Activated naive CD8-positive, alpha-beta T cell (primary cell): ENCODE results near the gene PLA2G4B.
A peak's percentile ranks its signal among the peaks of the same experiment; 100 is the strongest.
"Not testable (repeated sequence)": the region's sequence is repeated elsewhere in the genome, so short reads cannot be mapped to it uniquely, and the experiment has no call there.

ENCODE experiments used
- H3K27ac Mint-ChIP-seq: one replicate; pipeline ENCODE4 v1.8.0; 2021; ENCODE audit warnings: mixed read lengths
- H3K27me3 Mint-ChIP-seq: one replicate; pipeline ENCODE4 v1.8.0; 2021; ENCODE audit warnings: mixed read lengths
- H3K36me3 Mint-ChIP-seq: one replicate; pipeline ENCODE4 v1.8.0; 2021; ENCODE audit warnings: mixed read lengths
- H3K4me1 Mint-ChIP-seq: one replicate; pipeline ENCODE4 v1.8.0; 2021; ENCODE audit warnings: low read depth, mixed read lengths
- H3K4me3 Mint-ChIP-seq: one replicate; pipeline ENCODE4 v1.8.0; 2021; ENCODE audit warnings: mild to moderate bottlenecking, mixed read lengths
- H3K9me3 Mint-ChIP-seq: one replicate; pipeline ENCODE4 v1.8.0; 2021; ENCODE audit warnings: low read depth, mixed read lengths

Gene PLA2G4B

DNA sequence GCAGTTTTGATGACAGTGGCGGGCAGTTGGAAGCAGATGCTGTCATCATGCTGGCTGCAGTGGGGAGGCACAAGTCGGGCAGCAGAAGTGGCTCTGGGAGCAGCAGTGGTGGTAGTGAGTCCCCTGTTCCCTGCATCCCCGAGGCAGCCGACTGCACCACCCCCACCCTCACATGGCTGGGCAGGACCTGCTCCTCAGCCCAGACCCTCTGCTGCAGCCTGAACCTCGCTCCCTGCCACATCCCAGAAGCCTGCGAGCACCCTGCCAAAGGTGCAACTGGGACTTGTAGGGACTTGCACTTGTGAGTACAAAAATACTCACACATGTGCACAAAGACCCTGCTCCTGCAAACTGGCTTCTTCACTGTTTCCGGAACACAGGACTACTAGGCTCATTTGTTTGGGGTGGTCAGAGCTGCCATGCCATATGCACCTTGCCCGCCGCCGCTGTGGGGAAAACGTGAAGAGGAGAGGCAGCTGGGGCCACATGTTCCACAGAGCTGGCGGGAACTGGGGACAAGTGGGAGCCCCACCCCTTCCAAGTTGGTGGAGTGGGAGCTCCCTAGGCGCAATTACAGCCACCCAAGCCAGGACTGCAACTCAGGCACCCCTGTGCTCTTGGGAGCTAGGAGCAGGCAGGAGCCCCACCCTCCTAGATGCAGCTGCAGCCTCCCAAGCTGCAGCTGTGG lies 8.5 kb upstream of the PLA2G4B start:
- Mint-ChIP-seq H3K27me3 (no peaks in the 10 kb centered on the region), H3K9me3 (no peaks in the 10 kb centered on the region), H3K4me1 (peaks cover 55% of the 10 kb centered on the region), H3K4me3 (peak overlapping the region; percentile 2), H3K36me3 (no peaks in the 10 kb centered on the region), H3K27ac (no peak overlapping the region)

DNA sequence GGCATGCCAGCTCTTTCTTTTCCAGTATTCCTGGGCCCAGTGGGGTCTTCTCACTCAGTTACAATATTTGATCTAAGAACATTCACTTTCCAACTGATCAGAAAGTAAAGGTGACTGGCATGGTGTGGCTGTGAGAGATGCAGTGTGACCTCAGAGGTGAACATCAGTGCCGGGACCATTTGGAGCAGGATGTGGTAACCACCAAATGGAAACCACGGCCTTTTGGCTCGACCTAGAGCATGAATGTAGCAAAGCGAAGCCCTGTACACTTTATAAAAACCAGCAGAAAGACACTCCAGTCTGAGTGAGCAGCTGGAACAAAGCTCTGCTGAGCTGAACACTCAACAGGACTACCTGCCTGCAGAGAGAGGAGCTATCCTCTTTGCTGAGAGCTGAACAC lies 7.4 kb upstream of the PLA2G4B start:
- H3K9me3 Mint-ChIP-seq = not testable (repeated sequence)
- Mint-ChIP-seq H3K4me1 (peaks cover 59% of the 10 kb centered on the region), H3K27ac (peak overlapping the region; percentile 28)

DNA sequence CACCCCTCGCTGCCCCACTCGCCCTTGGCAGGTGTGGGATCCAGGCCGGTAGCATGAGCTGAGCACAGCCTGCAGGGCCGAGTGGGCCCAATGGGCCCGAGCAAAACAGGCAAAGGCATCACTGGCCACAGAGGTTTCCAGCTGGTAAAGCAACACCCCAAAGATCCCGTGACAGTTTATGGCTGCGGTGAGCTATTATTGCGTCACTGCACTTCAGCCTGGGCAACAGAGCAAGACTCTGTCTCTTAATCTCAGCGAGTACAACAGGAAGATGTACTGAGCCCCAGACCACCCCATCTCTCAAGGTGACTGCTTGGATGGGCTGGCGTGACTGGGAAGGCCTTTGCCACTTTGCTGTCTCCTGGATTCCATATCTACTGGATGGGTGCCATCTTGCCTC lies 6.4 kb upstream of the PLA2G4B start:
- H3K27me3 Mint-ChIP-seq = no peaks in the 10 kb centered on the region
- peaks cover under 1% of the 10 kb centered on the region for H3K36me3 Mint-ChIP-seq
- no peaks in the 10 kb centered on the region for H3K9me3 Mint-ChIP-seq
- peaks cover 56% of the 10 kb centered on the region for H3K4me1 Mint-ChIP-seq
- no peak overlapping the region for H3K4me3 Mint-ChIP-seq
- H3K27ac Mint-ChIP-seq = no peak overlapping the region

More for the DNA sequence above, 7.4 kb upstream of the PLA2G4B start:
- not testable (repeated sequence) for H3K36me3 Mint-ChIP-seq, H3K27me3 Mint-ChIP-seq
- peak overlapping the region; percentile 38 for H3K4me3 Mint-ChIP-seq

DNA sequence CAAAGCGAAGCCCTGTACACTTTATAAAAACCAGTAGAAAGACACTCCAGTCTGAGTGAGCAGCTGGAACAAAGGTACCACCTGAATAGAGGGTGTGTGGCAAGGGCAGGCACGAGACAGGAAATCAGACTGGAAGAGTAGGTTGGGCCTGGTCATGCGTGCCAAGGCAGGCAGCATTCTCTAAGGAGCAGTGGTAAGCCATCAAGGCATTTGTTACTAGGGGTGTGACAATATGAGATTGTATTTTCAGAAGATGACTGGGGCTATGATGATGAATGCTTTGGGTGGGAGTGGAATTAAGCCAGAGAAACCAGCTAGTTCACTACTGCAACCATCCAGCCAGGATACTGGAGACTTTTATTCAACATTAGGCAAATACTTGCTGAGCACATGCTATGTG lies 5.8 kb upstream of the PLA2G4B start:
- no peaks in the 10 kb centered on the region for H3K9me3 Mint-ChIP-seq

DNA sequence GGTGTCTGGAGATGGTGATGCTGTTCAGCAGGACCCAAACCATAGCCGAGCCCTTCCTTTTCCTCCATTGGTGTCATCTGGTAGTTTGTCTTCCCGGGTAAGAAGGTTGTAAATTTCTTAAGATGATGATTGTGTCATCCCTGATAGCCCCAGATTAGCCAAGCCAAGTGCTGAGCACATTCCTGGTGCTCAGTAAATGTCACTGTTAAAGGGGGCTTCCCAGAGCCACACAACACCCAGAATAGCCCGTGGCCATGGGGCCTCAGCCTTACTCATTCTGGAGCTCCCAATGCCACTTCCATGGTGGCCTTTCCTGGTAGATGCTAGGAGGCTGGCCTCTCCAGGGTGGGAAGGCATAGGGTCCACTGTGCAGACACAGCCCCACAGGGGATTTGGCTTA lies 4.6 kb upstream of the PLA2G4B start:
- no peak overlapping the region for H3K4me3 Mint-ChIP-seq
- no peak overlapping the region for H3K27ac Mint-ChIP-seq
- H3K27me3 Mint-ChIP-seq = no peaks in the 10 kb centered on the region
- H3K36me3 Mint-ChIP-seq = peaks cover 3% of the 10 kb centered on the region
- H3K9me3 Mint-ChIP-seq = no peaks in the 10 kb centered on the region
- H3K4me1 Mint-ChIP-seq = peaks cover 43% of the 10 kb centered on the region

More for the DNA sequence above, 5.8 kb upstream of the PLA2G4B start:
- Mint-ChIP-seq H3K4me3 (no peak overlapping the region), H3K27me3 (no peaks in the 10 kb centered on the region), H3K36me3 (peaks cover 3% of the 10 kb centered on the region), H3K27ac (peak overlapping the region; percentile 72), H3K4me1 (peaks cover 52% of the 10 kb centered on the region)

DNA sequence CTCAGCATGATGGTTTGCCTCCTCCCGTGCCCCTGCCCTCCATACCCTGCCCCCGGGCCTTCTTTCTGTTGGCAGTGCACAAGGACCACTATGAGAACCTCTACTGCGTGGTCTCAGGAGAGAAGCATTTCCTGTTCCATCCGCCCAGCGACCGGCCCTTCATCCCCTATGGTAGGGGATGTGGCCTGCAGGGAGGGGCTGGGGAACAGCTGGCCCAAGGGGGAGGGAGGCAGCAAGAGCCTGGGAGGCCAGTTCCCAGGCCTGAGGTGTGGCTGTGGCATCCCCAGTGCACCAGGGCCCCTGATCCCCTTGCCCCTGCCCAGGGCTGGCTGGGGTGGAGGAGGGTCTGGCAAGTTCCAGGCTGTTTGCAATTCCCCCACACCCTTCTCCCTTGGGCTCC lies 2.6 kb upstream of the PLA2G4B start:
- Mint-ChIP-seq H3K36me3 (peaks cover 3% of the 10 kb centered on the region), H3K4me1 (peaks cover 34% of the 10 kb centered on the region), H3K27ac (no peak overlapping the region)

DNA sequence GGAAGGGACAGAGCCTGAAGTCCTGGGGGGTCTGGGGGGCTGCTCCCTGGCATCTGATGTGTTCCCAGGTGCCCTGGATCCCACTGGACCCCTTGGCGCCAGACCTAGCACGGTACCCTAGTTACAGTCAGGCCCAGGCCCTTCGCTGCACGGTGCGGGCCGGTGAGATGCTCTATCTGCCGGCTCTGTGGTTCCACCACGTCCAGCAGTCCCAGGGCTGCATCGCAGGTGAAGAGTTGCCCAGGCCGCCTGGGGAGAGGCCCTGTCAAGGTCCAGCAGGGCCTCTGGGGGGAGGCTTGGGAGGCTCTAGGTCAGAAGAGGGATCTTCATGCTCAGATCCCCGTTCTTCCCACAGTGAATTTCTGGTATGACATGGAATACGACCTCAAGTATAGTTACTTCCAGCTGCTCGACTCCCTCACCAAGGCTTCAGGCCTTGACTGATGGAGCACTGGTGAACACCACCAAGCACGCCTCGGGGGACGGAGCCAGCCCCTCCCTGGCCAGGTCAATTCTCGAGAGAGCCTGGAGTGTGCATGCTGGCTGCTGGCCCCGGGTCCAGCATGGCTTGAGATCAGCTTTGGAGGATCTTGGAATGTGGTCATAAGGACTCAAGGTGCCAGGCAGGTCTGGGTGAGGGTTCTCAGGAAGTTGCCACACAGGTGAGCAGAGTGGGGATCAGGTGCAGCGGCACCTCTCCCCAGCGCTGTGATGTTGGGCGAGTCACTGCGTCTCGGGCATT lies 1.8 kb upstream of the PLA2G4B start:
- Mint-ChIP-seq H3K27ac (no peak overlapping the region), H3K4me1 (peaks cover 26% of the 10 kb centered on the region), H3K27me3 (no peaks in the 10 kb centered on the region), H3K4me3 (no peak overlapping the region), H3K36me3 (peaks cover 3% of the 10 kb centered on the region), H3K9me3 (no peaks in the 10 kb centered on the region)

More for the DNA sequence above, 2.6 kb upstream of the PLA2G4B start:
- H3K27me3 Mint-ChIP-seq = no peaks in the 10 kb centered on the region
- H3K4me3 Mint-ChIP-seq = no peak overlapping the region
- no peaks in the 10 kb centered on the region for H3K9me3 Mint-ChIP-seq

DNA sequence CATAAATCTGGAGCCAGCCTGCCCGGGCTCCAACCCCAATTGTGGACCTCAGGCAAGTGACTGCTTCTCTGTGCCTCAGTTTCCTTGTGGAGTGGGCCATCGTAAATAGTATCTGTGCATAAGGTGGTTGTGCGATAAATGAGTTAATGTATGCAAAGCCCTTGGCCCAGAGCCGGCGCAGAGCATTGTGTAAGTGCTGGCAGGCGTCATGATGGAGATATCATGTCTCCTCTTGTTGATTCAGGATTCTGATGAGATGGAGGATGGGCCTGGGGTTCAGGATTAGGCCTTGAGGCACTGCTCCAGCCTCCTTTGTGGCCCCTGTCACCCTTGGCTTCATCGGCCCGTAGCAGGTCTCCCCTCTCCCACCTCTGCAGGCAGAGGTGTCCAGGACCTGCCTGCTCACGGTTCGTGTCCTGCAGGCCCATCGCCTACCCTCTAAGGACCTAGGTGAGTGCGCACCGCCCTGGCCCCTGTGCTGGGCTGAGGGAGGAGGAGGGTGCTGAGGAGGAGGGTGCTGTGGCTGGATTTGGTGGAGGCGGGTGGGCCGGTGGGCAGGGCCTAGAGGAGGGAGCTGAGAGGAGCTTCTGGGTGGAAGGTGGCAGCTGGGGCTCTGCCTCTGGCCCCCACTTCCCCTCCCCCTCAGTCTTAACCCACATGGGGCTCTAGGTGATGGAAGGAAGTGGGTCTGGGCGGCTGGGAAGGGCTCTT lies 1.3 kb downstream of the PLA2G4B start:
- H3K36me3 Mint-ChIP-seq = peaks cover 3% of the 10 kb centered on the region
- H3K9me3 Mint-ChIP-seq = no peaks in the 10 kb centered on the region

DNA sequence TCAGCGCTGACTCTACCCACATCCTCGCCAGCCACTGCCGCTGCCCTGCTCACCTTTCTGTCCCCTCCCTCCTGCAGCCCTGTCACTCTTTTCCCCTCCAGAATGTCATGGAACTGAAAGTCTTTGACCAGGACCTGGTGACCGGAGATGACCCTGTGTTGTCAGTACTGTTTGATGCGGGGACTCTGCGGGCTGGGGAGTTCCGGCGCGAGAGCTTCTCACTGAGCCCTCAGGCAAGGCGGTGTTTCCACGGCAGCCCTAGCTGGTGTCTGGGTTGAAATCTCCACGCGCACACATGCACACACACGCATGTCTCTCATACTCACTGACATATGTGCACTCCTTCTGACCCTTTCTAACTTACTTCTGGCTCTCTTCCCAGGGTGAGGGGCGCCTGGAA lies 2.0 kb downstream of the PLA2G4B start:
- Mint-ChIP-seq H3K27me3 (no peaks in the 10 kb centered on the region), H3K4me1 (no peaks in the 10 kb centered on the region), H3K36me3 (peaks cover 3% of the 10 kb centered on the region), H3K4me3 (no peak overlapping the region), H3K9me3 (no peaks in the 10 kb centered on the region), H3K27ac (no peak overlapping the region)

More for the DNA sequence above, 1.3 kb downstream of the PLA2G4B start:
- Mint-ChIP-seq H3K4me3 (no peak overlapping the region), H3K27ac (no peak overlapping the region), H3K27me3 (no peaks in the 10 kb centered on the region), H3K4me1 (peaks cover 4% of the 10 kb centered on the region)

DNA sequence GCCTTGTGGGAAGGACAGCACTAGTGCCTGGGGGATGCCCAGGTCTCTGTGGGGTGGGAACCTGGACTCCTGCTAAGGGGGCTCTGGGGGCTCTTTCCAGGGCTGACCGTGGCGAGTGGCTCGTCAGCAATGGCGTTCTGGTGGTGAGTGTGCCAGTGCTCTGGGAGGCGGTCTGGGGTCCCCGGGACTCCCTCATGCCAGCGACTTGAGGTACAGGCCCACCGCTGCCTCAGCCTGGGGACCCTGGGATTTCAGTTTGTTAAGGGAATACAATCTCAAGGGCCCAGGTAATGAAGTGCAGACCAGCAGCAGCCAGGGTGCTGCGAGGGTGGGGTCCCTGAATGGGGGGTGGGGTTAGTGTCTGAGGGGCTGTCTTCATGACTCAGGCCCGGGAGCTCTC lies 2.5 kb downstream of the PLA2G4B start:
- Mint-ChIP-seq H3K4me1 (no peaks in the 10 kb centered on the region), H3K9me3 (no peaks in the 10 kb centered on the region), H3K27me3 (no peaks in the 10 kb centered on the region), H3K27ac (no peak overlapping the region), H3K36me3 (peaks cover 3% of the 10 kb centered on the region), H3K4me3 (no peak overlapping the region)

DNA sequence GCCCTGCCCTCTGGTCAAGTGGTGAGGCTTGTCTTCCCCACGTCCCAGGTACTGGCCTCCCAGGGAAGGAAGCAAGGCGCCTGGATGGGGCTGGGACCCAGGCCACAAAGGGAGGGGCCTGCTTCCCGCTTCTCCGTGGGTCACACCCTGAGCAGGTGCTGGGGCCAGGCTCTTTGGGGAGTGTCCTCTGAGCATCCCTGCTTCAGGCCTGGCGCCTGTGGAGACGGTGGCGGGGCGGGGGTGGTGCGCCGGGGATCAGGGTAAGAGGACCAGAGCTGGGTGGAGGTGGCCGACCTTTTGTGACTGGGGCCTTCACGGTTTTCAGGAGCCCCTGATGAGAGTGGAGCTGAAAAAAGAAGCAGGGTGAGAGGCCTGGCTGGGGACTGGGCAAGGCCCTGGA lies 3.6 kb downstream of the PLA2G4B start:
- no peaks in the 10 kb centered on the region for H3K9me3 Mint-ChIP-seq
- H3K27me3 Mint-ChIP-seq = no peaks in the 10 kb centered on the region
- H3K4me3 Mint-ChIP-seq = no peak overlapping the region
- H3K27ac Mint-ChIP-seq = no peak overlapping the region
- peaks cover 2% of the 10 kb centered on the region for H3K36me3 Mint-ChIP-seq
- H3K4me1 Mint-ChIP-seq = no peaks in the 10 kb centered on the region

DNA sequence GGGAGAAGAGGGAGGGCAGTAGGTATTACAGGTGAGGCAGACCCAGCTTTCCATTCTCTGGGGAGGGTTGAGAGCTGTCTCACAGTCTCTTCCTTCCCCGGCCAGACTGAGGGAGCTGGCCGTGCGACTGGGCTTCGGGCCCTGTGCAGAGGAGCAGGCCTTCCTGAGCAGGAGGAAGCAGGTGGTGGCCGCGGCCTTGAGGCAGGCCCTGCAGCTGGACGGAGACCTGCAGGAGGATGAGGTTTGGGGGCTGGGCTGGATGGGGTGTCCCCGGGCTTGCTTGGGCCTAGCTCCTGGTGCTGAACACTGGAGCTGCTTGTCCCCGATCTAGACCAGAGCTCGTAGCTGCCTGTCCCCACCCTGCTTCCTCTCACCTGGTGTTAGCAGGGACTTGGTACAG lies 4.9 kb downstream of the PLA2G4B start:
- Mint-ChIP-seq H3K27me3 (no peaks in the 10 kb centered on the region), H3K4me1 (no peaks in the 10 kb centered on the region), H3K4me3 (no peak overlapping the region), H3K9me3 (no peaks in the 10 kb centered on the region), H3K27ac (no peak overlapping the region), H3K36me3 (no peaks in the 10 kb centered on the region)

DNA sequence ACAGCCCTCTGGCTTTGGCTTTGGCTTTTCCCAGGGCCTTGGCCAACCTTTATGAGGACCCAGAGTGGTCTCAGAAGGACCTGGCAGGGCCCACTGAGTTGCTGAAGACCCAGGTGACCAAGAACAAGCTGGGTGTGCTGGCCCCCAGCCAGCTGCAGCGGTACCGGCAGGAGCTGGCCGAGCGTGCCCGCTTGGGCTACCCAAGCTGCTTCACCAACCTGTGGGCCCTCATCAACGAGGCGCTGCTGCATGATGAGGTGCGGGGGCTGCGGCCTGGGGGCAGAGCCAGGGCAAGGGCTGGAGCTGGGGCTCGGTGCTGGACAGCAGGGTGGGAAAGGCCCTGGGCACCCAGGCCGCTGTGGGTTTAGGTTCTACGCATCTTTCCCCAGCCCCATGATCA lies 6.2 kb downstream of the PLA2G4B start:
- Mint-ChIP-seq H3K27ac (no peak overlapping the region), H3K4me1 (no peaks in the 10 kb centered on the region), H3K9me3 (no peaks in the 10 kb centered on the region), H3K27me3 (no peaks in the 10 kb centered on the region), H3K4me3 (no peak overlapping the region), H3K36me3 (no peaks in the 10 kb centered on the region)

DNA sequence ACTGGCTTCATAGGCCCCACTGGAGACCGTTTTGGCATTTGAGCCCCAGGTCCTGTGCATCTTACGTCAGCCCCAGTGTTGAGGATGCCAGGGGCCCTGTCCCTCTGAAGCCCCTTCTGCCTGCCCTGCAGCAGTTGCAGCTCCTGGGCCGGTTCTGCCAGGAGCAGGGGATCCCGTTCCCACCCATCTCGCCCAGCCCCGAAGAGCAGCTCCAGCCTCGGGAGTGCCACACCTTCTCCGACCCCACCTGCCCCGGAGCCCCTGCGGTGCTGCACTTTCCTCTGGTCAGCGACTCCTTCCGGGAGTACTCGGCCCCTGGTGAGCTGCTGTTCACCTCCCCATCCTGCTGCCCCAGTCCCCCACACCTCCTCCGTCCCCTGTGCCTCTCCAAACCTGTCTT lies 8.6 kb downstream of the PLA2G4B start:
- no peak overlapping the region for H3K4me3 Mint-ChIP-seq
- no peaks in the 10 kb centered on the region for H3K9me3 Mint-ChIP-seq
- no peaks in the 10 kb centered on the region for H3K36me3 Mint-ChIP-seq
- no peak overlapping the region for H3K27ac Mint-ChIP-seq
- H3K27me3 Mint-ChIP-seq = no peaks in the 10 kb centered on the region
- H3K4me1 Mint-ChIP-seq = peaks cover 1% of the 10 kb centered on the region

DNA sequence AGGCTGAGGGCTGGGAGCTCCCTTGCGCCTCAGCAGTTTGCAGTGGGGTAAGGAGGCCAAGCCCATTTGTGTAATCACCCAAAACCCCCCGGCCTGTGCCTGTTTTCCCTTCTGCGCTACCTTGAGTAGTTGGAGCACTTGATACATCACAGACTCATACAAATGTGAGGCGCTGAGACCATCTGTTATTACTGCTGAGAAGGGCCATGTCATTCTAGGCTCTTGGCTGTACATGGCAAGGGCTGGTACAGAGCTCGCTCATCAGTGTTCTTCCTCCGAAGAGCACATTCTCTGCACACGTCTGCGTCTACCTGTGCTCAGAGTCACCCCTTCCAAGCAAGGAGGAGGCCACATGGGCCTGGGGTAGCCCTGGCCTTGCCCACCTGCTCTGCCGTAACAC lies 9.3 kb downstream of the PLA2G4B start:
- Mint-ChIP-seq H3K9me3 (no peaks in the 10 kb centered on the region), H3K36me3 (no peaks in the 10 kb centered on the region), H3K4me3 (no peak overlapping the region), H3K27ac (no peak overlapping the region), H3K27me3 (no peaks in the 10 kb centered on the region), H3K4me1 (peaks cover 1% of the 10 kb centered on the region)
